Prostate gland (tissue), 2 donors: Measurements from ENCODE around the gene SERINC3.

ENCODE experiments used
- POLR2A ChIP-seq: fragments of 450-650 bp; IDR thresholded peaks from one replicate; pipeline ENCODE4 v1.6.1; 2016; ENCODE audit warnings: antibody characterized with exemption, mild to moderate bottlenecking
- TF ChIP-seq, protein P1 (sequence below), 4 experiments: fragments of 200-600 bp in 2 of 4; fragments of 450-650 bp in 2 of 4; sonication (generic) in 2 of 4; IDR thresholded peaks; 1 replicate in 3 of 4; 2 replicates in 1 of 4; pipeline ENCODE4 v1.5.1; 2016 to 2019; ENCODE audit warnings: antibody characterized with exemption in 4 of 4, mild to moderate bottlenecking in 2 of 4, moderate library complexity in 2 of 4

DNA sequence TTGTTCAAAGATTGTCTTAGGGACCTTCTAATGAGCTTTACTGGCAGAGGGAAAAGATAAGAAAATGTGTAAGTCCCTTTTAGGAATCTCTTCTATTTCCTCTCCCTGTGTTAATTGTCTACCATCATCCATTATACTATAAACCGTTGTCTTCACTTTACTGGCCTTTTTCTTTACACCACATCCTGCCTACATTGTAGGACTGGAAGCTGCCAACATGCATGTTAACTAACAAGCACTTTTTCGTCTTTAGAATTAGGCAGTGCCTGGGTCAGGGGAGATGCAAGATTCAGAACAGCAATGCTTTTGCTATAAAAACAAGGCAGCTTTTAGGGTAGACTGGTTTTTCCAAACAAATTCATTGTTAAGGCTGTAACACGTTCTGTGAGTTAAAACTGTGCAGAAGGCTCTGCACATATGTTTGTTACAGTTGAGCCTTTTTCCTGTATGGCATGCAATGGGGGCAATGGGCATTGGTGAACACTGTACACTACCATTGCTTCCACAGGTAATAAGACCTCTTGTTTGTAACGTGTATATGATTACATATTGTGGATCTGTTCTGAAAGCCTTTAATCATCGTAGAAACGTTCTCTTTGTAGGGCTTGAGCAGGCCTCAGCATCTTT, 49.6 kb upstream of the SERINC3 start:
- TF ChIP-seq, protein P1, sequence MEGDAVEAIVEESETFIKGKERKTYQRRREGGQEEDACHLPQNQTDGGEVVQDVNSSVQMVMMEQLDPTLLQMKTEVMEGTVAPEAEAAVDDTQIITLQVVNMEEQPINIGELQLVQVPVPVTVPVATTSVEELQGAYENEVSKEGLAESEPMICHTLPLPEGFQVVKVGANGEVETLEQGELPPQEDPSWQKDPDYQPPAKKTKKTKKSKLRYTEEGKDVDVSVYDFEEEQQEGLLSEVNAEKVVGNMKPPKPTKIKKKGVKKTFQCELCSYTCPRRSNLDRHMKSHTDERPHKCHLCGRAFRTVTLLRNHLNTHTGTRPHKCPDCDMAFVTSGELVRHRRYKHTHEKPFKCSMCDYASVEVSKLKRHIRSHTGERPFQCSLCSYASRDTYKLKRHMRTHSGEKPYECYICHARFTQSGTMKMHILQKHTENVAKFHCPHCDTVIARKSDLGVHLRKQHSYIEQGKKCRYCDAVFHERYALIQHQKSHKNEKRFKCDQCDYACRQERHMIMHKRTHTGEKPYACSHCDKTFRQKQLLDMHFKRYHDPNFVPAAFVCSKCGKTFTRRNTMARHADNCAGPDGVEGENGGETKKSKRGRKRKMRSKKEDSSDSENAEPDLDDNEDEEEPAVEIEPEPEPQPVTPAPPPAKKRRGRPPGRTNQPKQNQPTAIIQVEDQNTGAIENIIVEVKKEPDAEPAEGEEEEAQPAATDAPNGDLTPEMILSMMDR (IDR thresholded peaks at IDR 0.05): no peak
- no peak for TF ChIP-seq POLR2A
